ENCODE data around the gene MMP11.

Gene MMP11

DNA sequence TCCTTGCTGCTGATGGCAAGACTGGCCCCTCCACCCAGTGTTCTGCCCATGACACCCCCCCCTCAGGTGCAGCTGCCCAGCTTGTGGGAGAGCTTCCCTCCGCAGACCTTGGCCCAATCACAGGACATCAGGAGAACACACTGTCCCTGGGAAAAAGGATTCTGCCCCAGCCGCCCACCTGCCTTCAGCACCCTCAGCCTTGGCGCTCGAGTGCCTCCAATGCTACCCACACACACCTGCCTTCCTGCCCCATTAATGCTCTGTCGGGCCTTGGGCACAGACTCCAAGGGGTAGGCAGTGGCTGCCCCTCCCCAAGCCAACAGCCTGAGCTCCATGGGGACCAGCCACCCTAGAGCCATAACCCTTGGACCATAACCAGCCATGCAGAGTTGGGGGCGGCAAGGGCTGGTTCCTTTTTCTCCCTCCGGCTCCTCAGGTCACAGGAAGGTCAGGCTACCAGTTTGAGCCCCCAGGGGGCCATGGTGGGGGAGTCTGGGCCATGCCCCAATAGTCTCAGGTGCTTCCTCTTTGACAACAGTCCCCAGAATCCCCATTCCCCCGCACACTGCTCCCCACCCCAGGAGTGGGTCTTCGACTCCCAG, 20.5 kb upstream of the MMP11 start:
- FAIRE-seq (no peak), DNase-seq (ENCODE audit: insufficient read length, low spot score) (no peak)
- no peak for TF ChIP-seq POLR2A (IDR thresholded peaks at IDR 0.05; ENCODE audit: low read depth, low read length)

DNA sequence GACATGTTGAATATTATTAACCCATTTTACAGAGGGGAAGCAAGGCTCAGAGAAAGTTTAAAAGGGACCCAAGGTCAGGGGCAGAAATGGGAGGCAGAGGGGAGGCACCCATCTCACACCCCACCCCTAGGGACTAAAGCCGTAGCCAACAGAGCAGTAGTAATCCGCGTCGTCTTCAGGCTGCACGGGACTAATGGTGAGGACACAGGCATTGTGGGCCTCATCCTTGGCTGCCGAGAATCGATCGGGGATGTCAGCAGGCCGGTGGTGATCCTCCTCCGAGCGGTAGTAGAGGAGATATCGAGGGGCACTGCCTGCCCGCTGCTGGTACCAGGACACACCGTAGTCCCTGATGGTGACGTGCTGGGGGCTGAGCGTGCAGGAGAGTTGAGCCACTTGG, 19.9 kb upstream of the MMP11 start:
- FAIRE-seq = no peak
- TF ChIP-seq POLR2A (IDR thresholded peaks at IDR 0.05; ENCODE audit: low read depth, low read length) = no peak
- DNase-seq (ENCODE audit: insufficient read length, low spot score) = no peak

DNA sequence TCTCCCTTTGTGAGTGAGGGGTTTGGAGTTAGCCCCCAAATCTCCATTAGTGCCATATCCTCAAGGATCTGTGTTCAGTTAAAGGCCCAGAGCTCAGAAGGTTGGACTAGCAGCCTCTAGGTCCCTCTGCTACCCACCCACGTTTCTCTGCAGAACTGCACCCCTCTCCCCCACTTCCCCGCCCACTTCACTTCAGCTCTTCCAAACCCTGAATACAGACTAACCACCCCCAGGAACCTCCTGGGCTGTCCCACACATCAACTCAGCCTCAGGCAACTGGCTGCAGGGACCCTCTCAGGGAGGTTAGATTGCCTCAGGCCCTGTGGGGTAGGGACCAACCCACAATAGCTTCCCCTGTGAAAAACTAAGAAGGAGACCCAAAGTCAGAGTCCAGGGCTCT, 19.3 kb upstream of the MMP11 start:
- DNase-seq (ENCODE audit: insufficient read length, low spot score) (no peak), FAIRE-seq (no peak)
- no peak for TF ChIP-seq POLR2A (IDR thresholded peaks at IDR 0.05; ENCODE audit: low read depth, low read length)

DNA sequence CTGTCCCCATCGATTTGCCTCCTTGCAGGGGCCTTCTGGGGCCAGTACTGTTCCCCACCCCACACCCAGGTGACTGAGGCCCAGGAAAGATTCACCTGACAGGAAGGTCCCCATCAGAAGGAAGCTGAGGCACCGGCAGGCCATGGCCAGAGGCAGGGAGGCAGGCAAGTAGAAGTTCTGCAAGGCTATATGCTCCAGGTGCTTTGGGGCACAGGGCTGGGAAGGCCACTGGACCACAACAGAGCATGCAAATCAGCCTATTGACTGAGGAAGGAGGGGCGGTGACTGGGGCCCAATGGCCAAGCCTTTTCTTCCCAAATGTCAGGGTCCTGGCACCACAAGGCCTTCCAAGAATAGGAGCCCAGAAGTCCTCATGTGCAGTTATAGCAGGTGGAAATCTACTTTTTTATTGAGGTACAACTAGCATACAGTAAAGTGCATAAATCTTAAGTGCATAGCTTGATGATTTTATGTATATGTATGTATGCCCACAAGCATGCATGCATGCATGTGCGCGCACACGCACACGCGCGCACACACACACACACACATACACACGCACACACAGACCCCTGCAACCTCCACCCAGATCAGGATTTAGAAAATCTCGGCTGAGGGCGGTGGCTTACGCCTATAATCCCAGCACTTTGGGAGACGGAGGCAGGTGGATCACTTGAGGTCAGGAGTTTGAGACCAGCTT, 18.3 kb upstream of the MMP11 start, which contains the start of gene VPREB3:
VPREB3 (minus strand) TSS at position 206 of the 700 bp plus-strand sequence; CDS start at position 144, 62 bp downstream.
- DNase-seq (ENCODE audit: insufficient read length, low spot score) (no peak), FAIRE-seq (no peak)
- no peak for TF ChIP-seq POLR2A (IDR thresholded peaks at IDR 0.05; ENCODE audit: low read depth, low read length)

DNA sequence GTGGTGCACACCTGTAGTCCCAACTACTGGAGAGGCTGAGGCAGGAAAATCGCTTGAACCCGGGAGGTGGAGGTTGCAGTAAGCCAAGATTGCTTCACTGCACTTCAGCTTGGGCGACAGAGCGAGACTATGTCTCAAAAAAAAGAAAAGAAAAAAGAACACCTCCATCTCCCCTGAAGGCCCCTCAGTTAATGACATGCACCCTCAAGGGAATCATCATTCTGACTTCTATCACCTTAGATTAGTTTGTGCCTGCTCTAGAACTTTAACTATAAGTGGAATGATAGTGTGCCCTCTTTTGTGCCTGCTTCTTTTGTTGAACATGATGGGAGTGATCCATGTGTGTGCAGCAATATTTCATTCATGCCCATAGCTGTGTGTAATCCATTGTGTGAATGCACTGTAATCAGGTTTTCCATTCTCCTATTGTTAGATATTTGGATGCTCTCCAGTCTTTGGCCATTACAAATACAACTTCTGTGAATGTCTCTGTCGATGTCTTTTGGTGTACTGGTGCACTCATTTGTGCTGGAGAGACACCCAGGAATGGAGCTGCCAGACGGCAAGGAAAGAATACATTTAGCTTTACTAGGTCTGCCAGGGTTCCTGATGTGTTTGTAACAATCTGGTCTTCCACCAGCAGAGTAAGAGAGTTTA, 17.5 kb upstream of the MMP11 start:
- DNase-seq (ENCODE audit: insufficient read length, low spot score) (no peak), FAIRE-seq (no peak)
- TF ChIP-seq POLR2A (IDR thresholded peaks at IDR 0.05; ENCODE audit: low read depth, low read length) = no peak

DNA sequence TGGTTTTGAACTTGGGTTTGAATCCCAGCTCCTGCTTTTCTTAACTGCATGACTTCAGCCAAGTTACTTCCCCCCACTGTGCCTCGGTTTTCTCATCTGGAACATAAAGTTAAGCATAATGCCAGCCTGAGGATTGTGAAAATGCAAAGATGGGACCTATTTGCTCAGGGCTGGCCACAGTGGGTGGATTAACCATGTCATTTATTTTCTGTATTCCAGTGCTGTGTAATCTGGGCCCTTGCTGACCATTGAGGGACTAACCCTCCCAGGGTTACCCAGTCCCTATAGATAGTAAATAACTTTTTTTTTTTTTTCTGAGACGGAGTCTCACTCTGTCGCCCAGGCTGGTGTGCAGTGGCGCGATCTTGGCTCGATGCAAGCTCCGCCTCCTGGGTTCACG, 16.9 kb upstream of the MMP11 start:
- no peak for DNase-seq (ENCODE audit: insufficient read length, low spot score)
- TF ChIP-seq POLR2A (IDR thresholded peaks at IDR 0.05; ENCODE audit: low read depth, low read length) = no peak
- FAIRE-seq = no peak

DNA sequence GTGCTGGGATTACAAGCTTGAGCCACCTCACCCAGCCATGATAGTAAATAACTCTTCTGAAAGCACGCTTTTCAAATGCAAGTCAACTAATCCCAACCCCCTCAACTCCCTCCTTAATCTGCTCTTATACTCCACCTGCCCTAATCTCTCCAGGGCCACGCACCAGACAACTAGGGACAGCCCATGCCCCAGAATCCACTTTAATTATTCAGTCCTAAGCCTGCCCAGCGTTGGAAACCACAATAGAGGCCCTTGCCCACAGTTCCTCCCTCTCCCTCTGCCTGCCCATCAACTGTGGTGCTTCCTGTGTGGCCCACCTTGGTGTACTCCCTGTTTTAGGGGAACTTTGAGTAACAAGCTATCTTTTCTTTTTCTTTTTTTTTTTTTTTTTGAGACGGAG, 15.8 kb upstream of the MMP11 start:
- DNase-seq (ENCODE audit: insufficient read length, low spot score) (no peak), FAIRE-seq (no peak)
- no peak for TF ChIP-seq POLR2A (IDR thresholded peaks at IDR 0.05; ENCODE audit: low read depth, low read length)

DNA sequence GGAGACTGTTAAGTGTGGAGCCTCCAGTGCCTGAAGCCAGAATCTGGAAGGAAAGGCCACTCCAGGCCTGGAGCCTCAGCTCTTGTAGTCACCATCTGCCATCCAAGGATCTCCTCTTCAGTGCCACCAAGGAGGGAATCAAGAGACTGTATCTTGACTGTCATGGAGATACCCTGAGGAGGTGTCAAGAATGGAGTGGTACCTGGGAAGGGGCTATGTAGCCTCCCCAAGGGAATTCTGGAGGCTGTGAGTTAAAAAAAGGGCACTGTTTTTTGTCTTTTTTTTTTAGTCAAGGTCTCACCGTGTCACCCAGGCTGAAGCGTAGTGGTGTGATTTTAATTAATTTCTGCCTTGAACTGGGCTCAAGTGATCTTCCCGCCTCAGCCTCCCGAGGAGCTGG, 13.1 kb upstream of the MMP11 start:
- TF ChIP-seq POLR2A (IDR thresholded peaks at IDR 0.05; ENCODE audit: low read depth, low read length) = no peak
- DNase-seq (ENCODE audit: insufficient read length, low spot score) = no peak
- FAIRE-seq = no peak

DNA sequence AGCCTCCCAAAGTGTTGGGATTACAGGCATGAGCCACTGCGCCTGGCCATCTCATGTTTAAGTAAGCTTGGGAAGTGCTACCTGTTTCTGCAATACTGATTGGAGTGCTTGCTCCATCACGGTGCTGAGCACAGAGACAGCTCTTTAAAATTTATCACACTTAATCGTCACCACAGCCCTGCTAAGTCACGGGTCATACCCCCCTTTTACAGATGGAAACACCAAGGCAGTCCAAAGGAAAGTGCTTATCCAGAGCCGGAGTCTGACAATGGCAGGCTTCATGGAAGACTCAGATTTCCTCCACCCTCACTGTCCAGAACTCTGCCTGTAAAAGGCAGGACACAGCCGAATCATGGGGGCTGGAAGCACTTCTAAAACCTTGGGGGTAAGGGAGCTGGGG, 12.6 kb upstream of the MMP11 start:
- FAIRE-seq = no peak
- DNase-seq (ENCODE audit: insufficient read length, low spot score) = no peak
- no peak for TF ChIP-seq POLR2A (IDR thresholded peaks at IDR 0.05; ENCODE audit: low read depth, low read length)

DNA sequence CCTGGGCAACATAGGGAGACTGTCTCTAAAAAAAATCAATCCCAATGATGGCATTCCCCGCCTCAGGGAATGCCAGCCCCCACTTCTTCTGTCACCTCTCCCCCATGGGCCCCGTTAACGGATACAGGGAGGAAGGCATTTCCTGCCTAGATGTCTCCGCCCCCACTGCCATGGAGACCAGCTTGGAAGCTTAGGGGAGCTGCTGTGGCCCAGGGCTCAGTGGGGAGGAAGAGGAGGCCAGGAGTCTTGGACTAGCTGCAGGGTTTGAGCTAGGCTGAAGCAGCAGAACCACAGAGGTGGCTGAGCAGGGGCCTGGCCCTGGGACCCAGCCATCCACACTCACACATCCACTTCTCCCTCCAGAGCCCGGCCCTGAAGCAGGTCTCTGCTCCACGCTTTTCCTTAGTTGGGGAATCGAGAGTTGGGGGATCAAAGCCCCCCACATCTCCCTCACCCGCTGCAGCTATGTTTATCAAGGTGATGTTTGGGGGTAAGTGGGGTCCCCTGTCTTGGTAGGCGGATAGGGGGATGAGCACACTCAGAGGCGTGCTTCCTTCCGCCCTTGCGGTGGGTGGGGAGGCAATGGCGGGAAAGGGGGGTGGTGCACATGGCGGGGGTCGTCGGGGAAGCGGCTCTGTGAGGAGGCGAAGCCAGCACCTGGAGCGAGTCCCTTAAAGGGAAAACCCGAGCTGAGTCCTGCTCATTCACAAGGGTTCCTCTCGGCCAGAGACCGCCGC, 9.6 kb upstream of the MMP11 start, which contains the start of gene C22orf15:
C22orf15 (plus strand) TSS at position 149 of the 737 bp plus-strand sequence; CDS start at position 466, 317 bp downstream.
- FAIRE-seq = no peak
- DNase-seq (ENCODE audit: insufficient read length, low spot score) = peak; percentile 62
- no peak for TF ChIP-seq POLR2A (IDR thresholded peaks at IDR 0.05; ENCODE audit: low read depth, low read length)

DNA sequence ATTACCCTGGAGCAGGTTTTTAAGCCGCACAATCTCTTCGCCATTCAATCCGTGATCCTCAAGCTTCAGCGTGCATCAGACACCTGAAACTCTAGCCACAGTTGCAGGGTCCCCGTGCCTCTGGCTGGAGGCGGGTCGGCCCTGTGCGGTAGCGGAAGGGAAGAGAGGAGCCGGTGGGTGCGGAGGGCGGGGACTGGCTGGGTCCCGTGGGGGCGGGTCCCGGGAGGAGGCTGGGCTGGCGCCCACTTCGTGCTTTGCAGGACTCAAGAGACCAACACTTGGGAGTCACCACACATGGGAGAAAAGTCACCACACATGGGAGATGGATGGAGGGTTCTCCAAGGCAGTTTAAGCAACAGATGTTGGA, 9.1 kb upstream of the MMP11 start:
- no peak for TF ChIP-seq POLR2A (IDR thresholded peaks at IDR 0.05; ENCODE audit: low read depth, low read length)
- DNase-seq (ENCODE audit: insufficient read length, low spot score) (no peak), FAIRE-seq (no peak)

DNA sequence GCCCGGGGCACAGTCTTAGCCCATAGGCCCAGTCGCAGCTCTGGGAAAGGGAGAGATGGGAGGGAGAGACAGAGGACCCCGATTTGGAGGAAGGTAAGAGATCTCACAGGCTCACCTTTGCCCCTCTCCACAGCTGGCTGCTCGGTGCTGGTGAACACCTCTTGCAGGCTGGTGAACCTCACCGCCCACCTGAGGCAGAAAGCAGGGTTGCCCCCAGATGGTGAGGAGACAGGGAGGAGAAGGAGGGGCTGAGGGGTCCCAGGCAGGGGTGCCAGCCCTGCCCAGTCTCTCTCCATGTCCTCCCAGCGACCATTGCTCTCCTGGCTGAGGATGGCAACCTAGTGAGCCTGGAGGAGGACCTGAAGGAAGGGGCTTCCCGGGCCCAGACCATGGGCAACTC, 8.7 kb upstream of the MMP11 start:
- DNase-seq (ENCODE audit: insufficient read length, low spot score) (no peak), FAIRE-seq (no peak)
- no peak for TF ChIP-seq POLR2A (IDR thresholded peaks at IDR 0.05; ENCODE audit: low read depth, low read length)

DNA sequence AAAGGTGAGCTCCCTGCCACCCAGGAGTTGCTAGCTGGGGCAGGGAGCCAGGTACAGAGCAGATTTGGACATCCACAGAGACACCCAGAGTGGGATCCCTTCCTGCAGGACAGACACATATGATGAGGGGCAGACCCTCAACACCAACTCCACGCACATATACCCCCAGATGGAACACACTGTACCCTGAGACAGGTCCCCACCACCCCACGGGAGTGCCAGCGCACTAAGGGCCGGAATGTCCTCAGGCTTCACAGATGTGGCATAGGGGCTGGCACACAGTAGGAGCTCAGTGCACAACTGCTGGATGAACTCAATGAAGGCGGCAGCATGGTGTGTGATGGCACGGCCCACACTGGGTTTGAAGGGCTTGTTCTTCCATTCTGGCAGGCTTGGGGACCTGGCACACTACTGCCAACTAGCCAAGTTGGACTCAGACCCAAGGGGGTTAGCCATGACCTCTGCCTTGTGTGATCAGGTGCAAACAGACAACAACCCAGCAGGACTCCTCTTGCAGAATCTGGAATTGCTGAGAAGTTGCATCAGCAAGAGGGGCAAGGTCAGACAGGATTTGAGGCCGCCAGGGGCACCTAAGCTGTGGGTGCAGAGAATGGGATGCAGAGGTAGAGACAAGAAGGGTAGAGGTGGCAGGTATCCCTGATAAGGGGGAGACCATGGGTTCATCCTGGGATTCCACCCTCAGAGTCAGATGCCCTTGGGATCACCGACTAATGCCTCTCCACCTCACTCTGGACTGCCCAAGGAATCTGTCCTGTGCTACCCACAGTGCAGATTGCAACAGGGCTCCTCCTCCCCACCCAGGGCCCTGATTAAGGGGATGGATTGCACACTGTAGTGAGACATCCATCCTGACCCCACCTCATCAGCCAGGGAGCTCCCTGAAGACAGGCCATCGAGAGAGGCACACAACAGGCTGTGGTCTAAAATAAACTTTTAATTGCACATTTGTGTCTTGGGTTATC, 7.5 kb upstream of the MMP11 start:
- no peak for TF ChIP-seq POLR2A (IDR thresholded peaks at IDR 0.05; ENCODE audit: low read depth, low read length)
- FAIRE-seq (no peak), DNase-seq (ENCODE audit: insufficient read length, low spot score) (no peak)
